CD4-positive, alpha-beta T cell treated with Interleukin-15 for 1 hour (primary cell): Measurements from ENCODE around the gene RNF114.
A peak's percentile ranks its signal among the peaks of the same experiment; 100 is the strongest.
"Not testable (repeated sequence)": the region's sequence is repeated elsewhere in the genome, so short reads cannot be mapped to it uniquely, and the experiment has no call there.

Source experiments
- DNase-seq: peaks from one replicate; pipeline ENCODE4 v3.0.0-alpha.2; 2020

Gene RNF114

GRCh38 chr20:49987015-49987867 is 51.0 kb downstream of the RNF114 start:
- DNase-seq = no peak

GRCh38 chr20:49987868-49988690 is 51.9 kb downstream of the RNF114 start:
- no peak for DNase-seq

- DNase-seq = no peak
Observed at GRCh38 chr20:49989234-49990065, 53.3 kb downstream of the RNF114 start.

GRCh38 chr20:49990271-49990720 is 54.1 kb downstream of the RNF114 start:
- DNase-seq = no peak

- DNase-seq = peak; percentile 54
Observed at GRCh38 chr20:49993301-49993751, 57.1 kb downstream of the RNF114 start.

GRCh38 chr20:49995586-49995985 is 59.4 kb downstream of the RNF114 start:
- no peak for DNase-seq

GRCh38 chr20:49998478-49999188 is 62.4 kb downstream of the RNF114 start:
- DNase-seq = not testable (repeated sequence)

- DNase-seq = peak; percentile 64
Observed at GRCh38 chr20:49999329-49999728, 63.1 kb downstream of the RNF114 start.

GRCh38 chr20:50000548-50001222 is 64.5 kb downstream of the RNF114 start:
- not testable (repeated sequence) for DNase-seq

GRCh38 chr20:50001784-50002311 is 65.7 kb downstream of the RNF114 start:
- DNase-seq = no peak

- DNase-seq = peak; percentile 61
Observed at GRCh38 chr20:50003253-50003656, 67.1 kb downstream of the RNF114 start.
